HG02623 (cell line): Measurements from ENCODE around the gene PCID2.
A peak's percentile ranks its signal among the peaks of the same experiment; 100 is the strongest.

Experiments used
- ATAC-seq: cut with Tn5 transposase; IDR thresholded peaks from one replicate; pipeline ENCODE4 v1.9.1; 2021; ENCODE audit warnings: moderate library complexity; ENCODE audit not compliant: unreplicated experiment

PCID2 gene

DNA sequence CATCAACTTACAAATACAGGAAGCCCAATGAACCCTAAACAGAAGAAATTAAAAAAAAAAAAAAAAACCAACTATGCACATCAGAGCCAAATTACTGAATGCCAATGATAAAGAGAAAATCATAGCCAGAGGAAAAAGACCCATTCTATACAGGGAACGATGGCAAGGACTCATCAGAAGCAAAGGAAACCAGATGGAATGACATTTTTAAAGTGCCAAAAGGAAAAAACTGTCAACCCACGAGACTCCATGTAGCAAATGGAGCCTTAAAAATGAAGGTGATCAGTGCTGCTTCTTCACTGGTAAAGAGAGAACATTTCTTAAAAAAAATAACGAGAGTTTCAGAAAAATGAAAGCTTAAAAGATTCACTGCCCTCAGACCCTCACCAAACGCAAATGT, 18.3 kb downstream of the PCID2 start:
- ATAC-seq: no peak

DNA sequence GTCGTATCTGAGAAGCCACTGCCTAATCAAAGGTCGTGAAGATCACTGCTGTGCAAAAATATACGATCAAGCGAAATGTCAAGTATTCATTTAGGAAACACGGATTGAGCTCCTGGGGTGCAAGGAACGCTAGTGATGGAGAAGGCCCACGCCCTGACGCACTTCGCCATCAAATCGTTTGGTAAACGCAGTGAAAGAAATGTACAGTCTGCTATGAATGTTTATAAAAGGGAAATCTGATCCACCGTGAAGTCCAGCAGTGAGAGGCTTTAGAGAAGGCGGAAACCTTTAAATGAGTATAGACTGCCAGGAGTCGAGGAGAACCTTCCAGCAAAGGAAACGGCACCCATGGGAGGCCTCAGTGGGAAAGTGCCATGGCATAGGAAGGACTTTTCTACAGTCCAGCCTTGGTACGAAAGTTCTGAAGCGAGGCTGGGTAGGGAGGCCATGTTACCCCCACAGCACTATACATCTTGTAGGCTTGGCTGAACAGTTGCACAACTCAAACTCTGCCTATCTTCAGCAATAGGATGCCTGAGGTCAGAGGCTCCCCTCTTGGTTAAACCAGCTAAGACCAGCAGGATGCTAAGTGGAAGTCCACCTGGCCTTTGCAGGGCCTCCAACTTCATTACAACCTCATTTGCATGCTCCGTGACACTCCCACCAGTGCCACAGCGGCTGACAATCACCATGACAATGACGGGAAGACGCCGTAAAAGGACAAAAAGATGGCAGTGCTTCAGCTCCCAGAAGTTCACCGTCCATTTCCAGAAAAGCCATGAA, 20.4 kb downstream of the PCID2 start:
- ATAC-seq: no peak

GRCh38 chr13:113187263-113187669, 21.2 kb downstream of the PCID2 start:
- no peak for ATAC-seq

- ATAC-seq: peak; percentile 76
These were observed 22.2 kb downstream of the PCID2 start for GRCh38 chr13:113186061-113186900.

GRCh38 chr13:113184568-113185440, 23.7 kb downstream of the PCID2 start:
- ATAC-seq: no peak

GRCh38 chr13:113183450-113184129, 24.9 kb downstream of the PCID2 start:
- ATAC-seq: no peak

- ATAC-seq: no peak
These were observed 26.4 kb downstream of the PCID2 start for GRCh38 chr13:113182046-113182445.

- no peak for ATAC-seq
These were observed 28.9 kb downstream of the PCID2 start for GRCh38 chr13:113179374-113180230.

GRCh38 chr13:113178896-113179167, 29.6 kb downstream of the PCID2 start:
- no peak for ATAC-seq

GRCh38 chr13:113178070-113178895, 30.2 kb downstream of the PCID2 start:
- ATAC-seq: no peak

- ATAC-seq: no peak
These were observed 31.6 kb downstream of the PCID2 start for GRCh38 chr13:113176822-113177221.

- ATAC-seq: no peak
These were observed 32.2 kb downstream of the PCID2 start for GRCh38 chr13:113176280-113176679.

DNA sequence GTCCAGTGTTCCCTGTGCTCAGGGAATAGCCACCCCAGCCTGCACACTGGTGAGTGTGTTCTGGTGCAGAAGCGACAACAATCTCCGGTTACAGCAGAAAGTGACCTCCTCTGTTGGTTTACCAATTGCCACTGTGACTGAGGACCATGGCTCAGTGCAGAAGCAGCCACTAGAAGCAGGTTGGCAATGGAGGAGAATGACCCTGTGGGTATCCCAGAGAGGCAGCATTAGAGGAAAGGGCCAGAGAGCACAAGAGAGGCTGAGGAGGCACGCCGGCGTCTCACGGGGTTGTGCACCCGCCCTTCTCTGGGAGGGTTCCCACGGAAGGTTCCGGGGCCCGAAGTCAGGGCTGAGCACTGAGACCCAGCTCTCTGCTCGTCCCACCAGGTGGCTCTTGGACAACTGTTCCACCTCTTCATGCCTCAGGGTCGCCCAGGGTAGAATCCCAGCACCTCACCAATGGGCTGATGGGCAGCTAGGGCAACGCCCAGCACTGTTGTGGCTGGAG, 36.0 kb downstream of the PCID2 start:
- ATAC-seq: no peak

- no peak for ATAC-seq
These were observed 37.0 kb downstream of the PCID2 start for GRCh38 chr13:113171250-113172125.

DNA sequence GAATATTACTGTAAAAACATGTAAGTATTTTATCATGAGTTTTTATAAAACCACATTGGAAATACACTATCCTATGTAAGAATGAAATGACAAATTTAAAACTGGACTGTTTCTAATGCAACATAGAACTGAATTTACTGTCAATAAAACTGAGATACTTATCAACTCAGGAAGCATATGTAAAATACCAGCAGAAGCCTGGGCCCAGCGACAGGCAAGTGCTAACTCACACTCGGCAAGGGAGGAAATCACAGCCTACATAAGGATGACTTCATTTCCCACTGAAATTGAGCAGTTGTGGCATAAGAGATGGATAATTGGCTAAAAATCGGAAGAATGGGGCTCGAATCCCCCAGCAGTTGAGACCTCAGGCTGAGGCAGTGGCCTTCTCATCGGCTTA, 38.0 kb downstream of the PCID2 start:
- ATAC-seq: no peak

- ATAC-seq: no peak
These were observed 38.9 kb downstream of the PCID2 start for GRCh38 chr13:113169277-113170272.

GRCh38 chr13:113168211-113168610, 40.3 kb downstream of the PCID2 start:
- no peak for ATAC-seq
